ENCODE data around the gene PERCC1.

DNA sequence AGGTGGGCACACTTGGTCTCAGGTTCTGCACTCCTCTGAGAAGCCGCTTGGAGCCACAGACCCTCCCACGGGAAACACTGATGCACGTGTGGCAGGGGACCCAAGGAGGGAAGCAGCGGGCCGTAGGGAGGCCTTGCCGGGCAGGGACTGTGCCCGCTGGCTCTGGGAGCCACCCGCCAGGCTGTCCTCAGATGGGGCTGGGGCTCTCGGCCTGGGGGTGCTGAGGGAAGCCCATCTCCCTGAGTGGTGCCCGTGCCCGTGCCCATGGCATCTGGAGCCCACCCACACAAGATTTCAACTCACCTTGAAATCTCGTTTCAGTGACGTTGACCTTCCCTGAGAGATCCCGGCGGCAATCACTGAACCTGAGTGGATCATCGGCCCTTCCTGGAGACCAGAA lies 26.1 kb downstream of the PERCC1 start:
- TF ChIP-seq POLR2A (IDR thresholded peaks at IDR 0.05), result no peak
- TF ChIP-seq, protein P1, sequence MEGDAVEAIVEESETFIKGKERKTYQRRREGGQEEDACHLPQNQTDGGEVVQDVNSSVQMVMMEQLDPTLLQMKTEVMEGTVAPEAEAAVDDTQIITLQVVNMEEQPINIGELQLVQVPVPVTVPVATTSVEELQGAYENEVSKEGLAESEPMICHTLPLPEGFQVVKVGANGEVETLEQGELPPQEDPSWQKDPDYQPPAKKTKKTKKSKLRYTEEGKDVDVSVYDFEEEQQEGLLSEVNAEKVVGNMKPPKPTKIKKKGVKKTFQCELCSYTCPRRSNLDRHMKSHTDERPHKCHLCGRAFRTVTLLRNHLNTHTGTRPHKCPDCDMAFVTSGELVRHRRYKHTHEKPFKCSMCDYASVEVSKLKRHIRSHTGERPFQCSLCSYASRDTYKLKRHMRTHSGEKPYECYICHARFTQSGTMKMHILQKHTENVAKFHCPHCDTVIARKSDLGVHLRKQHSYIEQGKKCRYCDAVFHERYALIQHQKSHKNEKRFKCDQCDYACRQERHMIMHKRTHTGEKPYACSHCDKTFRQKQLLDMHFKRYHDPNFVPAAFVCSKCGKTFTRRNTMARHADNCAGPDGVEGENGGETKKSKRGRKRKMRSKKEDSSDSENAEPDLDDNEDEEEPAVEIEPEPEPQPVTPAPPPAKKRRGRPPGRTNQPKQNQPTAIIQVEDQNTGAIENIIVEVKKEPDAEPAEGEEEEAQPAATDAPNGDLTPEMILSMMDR (IDR thresholded peaks at IDR 0.05), result no peak
